ENCODE data around the gene ALKBH6. TPM values are rescaled to one million over a fixed set of nuclear protein-coding genes. Genes with fewer than 3 reads are reported as not detected.
A peak's percentile ranks its signal among the peaks of the same experiment; 100 is the strongest.

The ALKBH6 gene
- total and polyA plus RNA-seq, 2 experiments from 2014 or later = 33.6 to 51.4 TPM

DNA sequence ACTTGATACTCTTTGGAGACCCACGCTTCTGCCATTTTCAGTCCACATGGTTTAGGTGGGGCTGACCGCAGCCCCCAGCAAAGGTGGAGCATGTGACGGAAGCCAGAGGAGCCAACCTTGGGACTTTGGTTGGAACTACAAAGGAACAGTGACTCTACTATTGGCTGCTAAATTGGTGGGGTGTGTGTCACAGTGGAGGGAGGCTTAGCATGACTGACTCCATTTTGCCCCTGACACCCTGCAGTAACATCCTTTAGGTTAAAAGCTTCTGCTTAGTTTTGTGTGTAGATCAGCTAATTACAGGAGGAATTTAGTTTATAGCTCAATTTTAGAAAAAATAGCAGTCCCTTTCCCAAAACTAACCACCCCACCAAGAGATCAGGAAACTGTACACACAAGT, 12.4 kb downstream of the ALKBH6 start (continued):
- TF ChIP-seq, protein P1, sequence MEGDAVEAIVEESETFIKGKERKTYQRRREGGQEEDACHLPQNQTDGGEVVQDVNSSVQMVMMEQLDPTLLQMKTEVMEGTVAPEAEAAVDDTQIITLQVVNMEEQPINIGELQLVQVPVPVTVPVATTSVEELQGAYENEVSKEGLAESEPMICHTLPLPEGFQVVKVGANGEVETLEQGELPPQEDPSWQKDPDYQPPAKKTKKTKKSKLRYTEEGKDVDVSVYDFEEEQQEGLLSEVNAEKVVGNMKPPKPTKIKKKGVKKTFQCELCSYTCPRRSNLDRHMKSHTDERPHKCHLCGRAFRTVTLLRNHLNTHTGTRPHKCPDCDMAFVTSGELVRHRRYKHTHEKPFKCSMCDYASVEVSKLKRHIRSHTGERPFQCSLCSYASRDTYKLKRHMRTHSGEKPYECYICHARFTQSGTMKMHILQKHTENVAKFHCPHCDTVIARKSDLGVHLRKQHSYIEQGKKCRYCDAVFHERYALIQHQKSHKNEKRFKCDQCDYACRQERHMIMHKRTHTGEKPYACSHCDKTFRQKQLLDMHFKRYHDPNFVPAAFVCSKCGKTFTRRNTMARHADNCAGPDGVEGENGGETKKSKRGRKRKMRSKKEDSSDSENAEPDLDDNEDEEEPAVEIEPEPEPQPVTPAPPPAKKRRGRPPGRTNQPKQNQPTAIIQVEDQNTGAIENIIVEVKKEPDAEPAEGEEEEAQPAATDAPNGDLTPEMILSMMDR (conservative IDR thresholded peaks at IDR 0.05; ENCODE audit: low read depth in 2 of 2) = no peak
- TF ChIP-seq, protein P2, sequence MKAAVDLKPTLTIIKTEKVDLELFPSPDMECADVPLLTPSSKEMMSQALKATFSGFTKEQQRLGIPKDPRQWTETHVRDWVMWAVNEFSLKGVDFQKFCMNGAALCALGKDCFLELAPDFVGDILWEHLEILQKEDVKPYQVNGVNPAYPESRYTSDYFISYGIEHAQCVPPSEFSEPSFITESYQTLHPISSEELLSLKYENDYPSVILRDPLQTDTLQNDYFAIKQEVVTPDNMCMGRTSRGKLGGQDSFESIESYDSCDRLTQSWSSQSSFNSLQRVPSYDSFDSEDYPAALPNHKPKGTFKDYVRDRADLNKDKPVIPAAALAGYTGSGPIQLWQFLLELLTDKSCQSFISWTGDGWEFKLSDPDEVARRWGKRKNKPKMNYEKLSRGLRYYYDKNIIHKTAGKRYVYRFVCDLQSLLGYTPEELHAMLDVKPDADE (IDR thresholded peaks at IDR 0.05) = no peak
- TF ChIP-seq POLR2AphosphoS5 (IDR thresholded peaks at IDR 0.05; ENCODE audit: low read depth) = no peak
- TF ChIP-seq EZH2 (IDR thresholded peaks at IDR 0.05; ENCODE audit: low read depth, unreplicated experiment) = no peak
- no peak for TF ChIP-seq CREB1 (CRISPR knock-in tag; IDR thresholded peaks at IDR 0.05; ENCODE audit: low read depth)
- no peak for TF ChIP-seq EZH2phosphoT487 (IDR thresholded peaks at IDR 0.05; ENCODE audit: unreplicated experiment)
- no peak for TF ChIP-seq ZNF331 (CRISPR knock-in tag; IDR thresholded peaks at IDR 0.05; ENCODE audit: low read depth)
- no peak for TF ChIP-seq JUNB (IDR thresholded peaks at IDR 0.05; ENCODE audit: unreplicated experiment)
- no peak for TF ChIP-seq ZNF114 (CRISPR knock-in tag; IDR thresholded peaks at IDR 0.05)

DNA sequence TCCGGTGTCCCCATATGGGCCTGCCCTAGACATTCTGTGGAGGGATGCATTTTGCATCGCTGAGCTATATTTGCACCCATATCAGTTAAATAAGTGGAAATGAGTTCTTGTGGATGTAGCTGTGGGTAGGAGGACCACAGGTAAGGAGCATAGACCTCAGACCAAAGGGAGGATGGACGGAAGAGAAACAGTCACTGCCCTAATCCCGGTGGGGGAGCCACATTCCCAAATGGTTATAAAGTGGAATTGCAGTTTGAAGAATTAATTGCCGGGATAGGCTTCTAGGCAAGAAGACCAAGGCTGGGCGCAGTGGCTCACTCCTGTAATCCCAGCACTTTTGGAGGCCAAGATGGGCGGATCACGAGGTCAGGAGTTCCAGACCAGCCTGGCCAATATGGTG, 17.2 kb downstream of the ALKBH6 start:
- peaks cover 11% of the 10 kb centered on the region; the same call in 2 of the 3 replicates for H3K36me3 Mint-ChIP-seq (ENCODE audit: low read depth)
- peaks cover 9% of the 10 kb centered on the region; the same call in 1 of the 2 replicates for H3K4me1 ChIP-seq (ENCODE audit: insufficient read depth)
- H3K27ac ChIP-seq (ENCODE audit: low read depth) = no peak overlapping the region
- H2AFZ ChIP-seq = no peak overlapping the region
- peaks cover 14% of the 10 kb centered on the region; the same call in 2 of the 3 replicates for H3K4me1 Mint-ChIP-seq
- peaks cover 7% of the 10 kb centered on the region for H3K27me3 Mint-ChIP-seq (ENCODE audit: insufficient read depth, low read depth, poor library complexity)
- H3K79me2 ChIP-seq (replicated peaks; ENCODE audit: insufficient read depth) = peaks cover 13% of the 10 kb centered on the region; the same call in 1 of the 2 replicates
- H3K27me3 ChIP-seq (ENCODE audit: insufficient read depth) = no peaks in the 10 kb centered on the region
- H4K20me1 ChIP-seq (replicated peaks; ENCODE audit: insufficient read depth) = peaks cover 13% of the 10 kb centered on the region
- no peak overlapping the region for H3K27ac Mint-ChIP-seq
- H3K9me3 Mint-ChIP-seq = no peaks in the 10 kb centered on the region
- 0 out of 2 replicates have a peak overlapping the region, but pooled peaks have one; percentile 95 for H3K4me2 ChIP-seq
- peak overlapping the region; percentile 91; the same call in 1 of the 2 replicates for H3K4me3 ChIP-seq
- H3F3A ChIP-seq (replicated peaks; ENCODE audit: low read depth) = peaks cover 12% of the 10 kb centered on the region; the same call in 1 of the 2 replicates
- no peak for DNase-seq (ENCODE audit: low spot score)
- H3K36me3 ChIP-seq (ENCODE audit: insufficient read depth) = no peaks in the 10 kb centered on the region
- peak overlapping the region; percentile 89; the same call in 1 of the 3 replicates for H3K4me3 Mint-ChIP-seq
- no peak for ATAC-seq
- H3K9me2 ChIP-seq (ENCODE audit: insufficient read depth) = no peaks in the 10 kb centered on the region
- TF ChIP-seq POLR2AphosphoS5 (IDR thresholded peaks at IDR 0.05; ENCODE audit: low read depth) (no peak), JUNB (IDR thresholded peaks at IDR 0.05; ENCODE audit: unreplicated experiment) (no peak), ZNF331 (CRISPR knock-in tag; IDR thresholded peaks at IDR 0.05; ENCODE audit: low read depth) (no peak), EZH2 (IDR thresholded peaks at IDR 0.05; ENCODE audit: low read depth, unreplicated experiment) (no peak), CREB1 (CRISPR knock-in tag; IDR thresholded peaks at IDR 0.05; ENCODE audit: low read depth) (no peak), NANOG (IDR thresholded peaks at IDR 0.05; ENCODE audit: borderline replicate concordance) (no peak), ZNF114 (CRISPR knock-in tag; IDR thresholded peaks at IDR 0.05) (no peak)
- TF ChIP-seq, protein P3, sequence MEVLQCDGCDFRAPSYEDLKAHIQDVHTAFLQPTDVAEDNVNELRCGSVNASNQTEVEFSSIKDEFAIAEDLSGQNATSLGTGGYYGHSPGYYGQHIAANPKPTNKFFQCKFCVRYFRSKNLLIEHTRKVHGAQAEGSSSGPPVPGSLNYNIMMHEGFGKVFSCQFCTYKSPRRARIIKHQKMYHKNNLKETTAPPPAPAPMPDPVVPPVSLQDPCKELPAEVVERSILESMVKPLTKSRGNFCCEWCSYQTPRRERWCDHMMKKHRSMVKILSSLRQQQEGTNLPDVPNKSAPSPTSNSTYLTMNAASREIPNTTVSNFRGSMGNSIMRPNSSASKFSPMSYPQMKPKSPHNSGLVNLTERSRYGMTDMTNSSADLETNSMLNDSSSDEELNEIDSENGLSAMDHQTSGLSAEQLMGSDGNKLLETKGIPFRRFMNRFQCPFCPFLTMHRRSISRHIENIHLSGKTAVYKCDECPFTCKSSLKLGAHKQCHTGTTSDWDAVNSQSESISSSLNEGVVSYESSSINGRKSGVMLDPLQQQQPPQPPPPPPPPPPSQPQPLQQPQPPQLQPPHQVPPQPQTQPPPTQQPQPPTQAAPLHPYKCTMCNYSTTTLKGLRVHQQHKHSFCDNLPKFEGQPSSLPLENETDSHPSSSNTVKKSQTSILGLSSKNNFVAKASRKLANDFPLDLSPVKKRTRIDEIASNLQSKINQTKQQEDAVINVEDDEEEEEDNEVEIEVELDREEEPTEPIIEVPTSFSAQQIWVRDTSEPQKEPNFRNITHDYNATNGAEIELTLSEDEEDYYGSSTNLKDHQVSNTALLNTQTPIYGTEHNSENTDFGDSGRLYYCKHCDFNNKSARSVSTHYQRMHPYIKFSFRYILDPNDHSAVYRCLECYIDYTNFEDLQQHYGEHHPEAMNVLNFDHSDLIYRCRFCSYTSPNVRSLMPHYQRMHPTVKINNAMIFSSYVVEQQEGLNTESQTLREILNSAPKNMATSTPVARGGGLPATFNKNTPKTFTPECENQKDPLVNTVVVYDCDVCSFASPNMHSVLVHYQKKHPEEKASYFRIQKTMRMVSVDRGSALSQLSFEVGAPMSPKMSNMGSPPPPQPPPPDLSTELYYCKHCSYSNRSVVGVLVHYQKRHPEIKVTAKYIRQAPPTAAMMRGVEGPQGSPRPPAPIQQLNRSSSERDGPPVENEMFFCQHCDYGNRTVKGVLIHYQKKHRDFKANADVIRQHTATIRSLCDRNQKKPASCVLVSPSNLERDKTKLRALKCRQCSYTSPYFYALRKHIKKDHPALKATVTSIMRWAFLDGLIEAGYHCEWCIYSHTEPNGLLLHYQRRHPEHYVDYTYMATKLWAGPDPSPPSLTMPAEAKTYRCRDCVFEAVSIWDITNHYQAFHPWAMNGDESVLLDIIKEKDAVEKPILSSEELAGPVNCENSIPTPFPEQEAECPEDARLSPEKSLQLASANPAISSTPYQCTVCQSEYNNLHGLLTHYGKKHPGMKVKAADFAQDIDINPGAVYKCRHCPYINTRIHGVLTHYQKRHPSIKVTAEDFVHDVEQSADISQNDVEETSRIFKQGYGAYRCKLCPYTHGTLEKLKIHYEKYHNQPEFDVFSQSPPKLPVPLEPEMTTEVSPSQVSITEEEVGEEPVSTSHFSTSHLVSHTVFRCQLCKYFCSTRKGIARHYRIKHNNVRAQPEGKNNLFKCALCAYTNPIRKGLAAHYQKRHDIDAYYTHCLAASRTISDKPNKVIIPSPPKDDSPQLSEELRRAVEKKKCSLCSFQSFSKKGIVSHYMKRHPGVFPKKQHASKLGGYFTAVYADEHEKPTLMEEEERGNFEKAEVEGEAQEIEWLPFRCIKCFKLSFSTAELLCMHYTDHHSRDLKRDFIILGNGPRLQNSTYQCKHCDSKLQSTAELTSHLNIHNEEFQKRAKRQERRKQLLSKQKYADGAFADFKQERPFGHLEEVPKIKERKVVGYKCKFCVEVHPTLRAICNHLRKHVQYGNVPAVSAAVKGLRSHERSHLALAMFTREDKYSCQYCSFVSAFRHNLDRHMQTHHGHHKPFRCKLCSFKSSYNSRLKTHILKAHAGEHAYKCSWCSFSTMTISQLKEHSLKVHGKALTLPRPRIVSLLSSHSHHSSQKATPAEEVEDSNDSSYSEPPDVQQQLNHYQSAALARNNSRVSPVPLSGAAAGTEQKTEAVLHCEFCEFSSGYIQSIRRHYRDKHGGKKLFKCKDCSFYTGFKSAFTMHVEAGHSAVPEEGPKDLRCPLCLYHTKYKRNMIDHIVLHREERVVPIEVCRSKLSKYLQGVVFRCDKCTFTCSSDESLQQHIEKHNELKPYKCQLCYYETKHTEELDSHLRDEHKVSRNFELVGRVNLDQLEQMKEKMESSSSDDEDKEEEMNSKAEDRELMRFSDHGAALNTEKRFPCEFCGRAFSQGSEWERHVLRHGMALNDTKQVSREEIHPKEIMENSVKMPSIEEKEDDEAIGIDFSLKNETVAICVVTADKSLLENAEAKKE (CRISPR knock-in tag; IDR thresholded peaks at IDR 0.05) = no peak
- TF ChIP-seq, protein P4, sequence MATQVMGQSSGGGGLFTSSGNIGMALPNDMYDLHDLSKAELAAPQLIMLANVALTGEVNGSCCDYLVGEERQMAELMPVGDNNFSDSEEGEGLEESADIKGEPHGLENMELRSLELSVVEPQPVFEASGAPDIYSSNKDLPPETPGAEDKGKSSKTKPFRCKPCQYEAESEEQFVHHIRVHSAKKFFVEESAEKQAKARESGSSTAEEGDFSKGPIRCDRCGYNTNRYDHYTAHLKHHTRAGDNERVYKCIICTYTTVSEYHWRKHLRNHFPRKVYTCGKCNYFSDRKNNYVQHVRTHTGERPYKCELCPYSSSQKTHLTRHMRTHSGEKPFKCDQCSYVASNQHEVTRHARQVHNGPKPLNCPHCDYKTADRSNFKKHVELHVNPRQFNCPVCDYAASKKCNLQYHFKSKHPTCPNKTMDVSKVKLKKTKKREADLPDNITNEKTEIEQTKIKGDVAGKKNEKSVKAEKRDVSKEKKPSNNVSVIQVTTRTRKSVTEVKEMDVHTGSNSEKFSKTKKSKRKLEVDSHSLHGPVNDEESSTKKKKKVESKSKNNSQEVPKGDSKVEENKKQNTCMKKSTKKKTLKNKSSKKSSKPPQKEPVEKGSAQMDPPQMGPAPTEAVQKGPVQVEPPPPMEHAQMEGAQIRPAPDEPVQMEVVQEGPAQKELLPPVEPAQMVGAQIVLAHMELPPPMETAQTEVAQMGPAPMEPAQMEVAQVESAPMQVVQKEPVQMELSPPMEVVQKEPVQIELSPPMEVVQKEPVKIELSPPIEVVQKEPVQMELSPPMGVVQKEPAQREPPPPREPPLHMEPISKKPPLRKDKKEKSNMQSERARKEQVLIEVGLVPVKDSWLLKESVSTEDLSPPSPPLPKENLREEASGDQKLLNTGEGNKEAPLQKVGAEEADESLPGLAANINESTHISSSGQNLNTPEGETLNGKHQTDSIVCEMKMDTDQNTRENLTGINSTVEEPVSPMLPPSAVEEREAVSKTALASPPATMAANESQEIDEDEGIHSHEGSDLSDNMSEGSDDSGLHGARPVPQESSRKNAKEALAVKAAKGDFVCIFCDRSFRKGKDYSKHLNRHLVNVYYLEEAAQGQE (IDR thresholded peaks at IDR 0.05; ENCODE audit: unreplicated experiment) = no peak
